KMS-11 (cell line): ENCODE measurements around the gene C5AR1.

Source experiments
- H2AFZ ChIP-seq: fragments of 200-600 bp; sonication (generic); 2 replicates; pipeline ENCODE4 v1.6.1; 2016; ENCODE audit warnings: antibody characterized with exemption, mixed run types, low read depth
- H3K27ac ChIP-seq: fragments of 200-600 bp; sonication (generic); 2 replicates; pipeline ENCODE4 v1.6.1; 2016; ENCODE audit warnings: mild to moderate bottlenecking, mixed run types
- H3K27me3 ChIP-seq: fragments of 200-600 bp; sonication (generic); 2 replicates; pipeline ENCODE4 v1.6.1; 2017; ENCODE audit warnings: mild to moderate bottlenecking, low read depth, mixed run types, moderate library complexity; ENCODE audit not compliant: insufficient read depth
- H3K36me3 ChIP-seq: fragments of 200-600 bp; sonication (generic); 2 replicates; pipeline ENCODE4 v1.6.1; 2017; ENCODE audit warnings: mild to moderate bottlenecking, mixed run types; ENCODE audit not compliant: insufficient read depth
- H3K4me1 ChIP-seq: fragments of 200-600 bp; sonication (generic); 2 replicates; pipeline ENCODE4 v1.6.1; 2016; ENCODE audit warnings: mild to moderate bottlenecking, low read depth, mixed run types; ENCODE audit not compliant: poor library complexity, severe bottlenecking
- H3K4me2 ChIP-seq: fragments of 200-600 bp; sonication (generic); 2 replicates; pipeline ENCODE4 v1.7.0; 2016; ENCODE audit warnings: mild to moderate bottlenecking, mixed run types
- H3K4me3 ChIP-seq: fragments of 200-600 bp; sonication (generic); IDR thresholded peaks from 2 replicates; pipeline ENCODE4 v1.6.1; 2017; ENCODE audit warnings: low read depth, low read length, mixed read lengths; ENCODE audit not compliant: insufficient read depth
- H3K79me2 ChIP-seq: fragments of 200-600 bp; sonication (generic); 2 replicates; pipeline ENCODE4 v1.6.1; 2016; ENCODE audit warnings: low read depth, mixed run types; ENCODE audit not compliant: insufficient read depth
- H3K9ac ChIP-seq: fragments of 200-600 bp; sonication (generic); 2 replicates; pipeline ENCODE4 v1.6.1; 2016; ENCODE audit warnings: mild to moderate bottlenecking, mixed run types
- H4K20me1 ChIP-seq: fragments of 200-600 bp; sonication (generic); 2 replicates; pipeline ENCODE4 v1.6.1; 2016; ENCODE audit warnings: mild to moderate bottlenecking, mixed run types; ENCODE audit not compliant: insufficient read depth
- CTCF ChIP-seq: fragments of 200-600 bp; sonication (generic); conservative IDR thresholded peaks from 2 replicates; pipeline ENCODE4 v1.6.1; 2017; ENCODE audit warnings: low read depth, mild to moderate bottlenecking, antibody characterized with exemption, low read length, moderate library complexity, mixed read lengths

The C5AR1 gene

GRCh38 chr19:47351548-47351947 lies 41.9 kb downstream of the C5AR1 start:
- no peak overlapping the region for H3K4me3 ChIP-seq
- H3K27me3 ChIP-seq: 0 out of 2 replicates have a peak, but pooled peaks cover 4% of the 10 kb centered on the region
- peaks cover 17% of the 10 kb centered on the region for H3K4me1 ChIP-seq
- no peak overlapping the region for H3K9ac ChIP-seq
- peaks cover 20% of the 10 kb centered on the region; the same call in 1 of the 2 replicates for H3K79me2 ChIP-seq
- no peak overlapping the region for H3K4me2 ChIP-seq
- TF ChIP-seq CTCF: no peak
- no peaks in the 10 kb centered on the region for H4K20me1 ChIP-seq
- no peak overlapping the region for H3K27ac ChIP-seq
- H3K36me3 ChIP-seq: peaks cover 10% of the 10 kb centered on the region; the same call in 1 of the 2 replicates
- no peak overlapping the region for H2AFZ ChIP-seq

DNA sequence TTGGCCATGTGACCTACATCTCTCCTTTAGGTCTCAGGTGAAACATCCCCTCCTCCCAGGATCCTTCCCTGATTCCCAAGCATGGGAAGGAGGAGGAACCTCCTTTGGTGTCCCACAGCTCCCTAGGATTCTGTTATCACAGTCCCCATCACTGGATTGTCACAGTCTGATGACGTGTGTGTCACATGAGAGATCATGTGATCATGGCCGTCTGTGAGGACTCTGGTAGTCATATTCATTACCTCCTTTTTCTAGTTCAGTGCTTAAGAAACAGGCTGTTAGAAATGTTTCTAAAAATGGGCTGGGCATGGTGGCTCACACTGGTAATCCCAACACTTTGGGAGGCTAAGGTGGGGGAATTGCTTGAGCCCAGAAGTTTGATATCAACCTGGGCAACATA lies 42.4 kb downstream of the C5AR1 start:
- no peak overlapping the region for H2AFZ ChIP-seq
- H3K79me2 ChIP-seq: peaks cover 20% of the 10 kb centered on the region; the same call in 1 of the 2 replicates
- H3K4me1 ChIP-seq: peaks cover 17% of the 10 kb centered on the region
- no peak overlapping the region for H3K9ac ChIP-seq
- no peak overlapping the region for H3K4me3 ChIP-seq
- H3K4me2 ChIP-seq: no peak overlapping the region
- no peak overlapping the region for H3K27ac ChIP-seq
- no peaks in the 10 kb centered on the region for H3K27me3 ChIP-seq
- peaks cover 15% of the 10 kb centered on the region; the same call in 1 of the 2 replicates for H3K36me3 ChIP-seq
- TF ChIP-seq CTCF: no peak
- H4K20me1 ChIP-seq: no peaks in the 10 kb centered on the region

DNA sequence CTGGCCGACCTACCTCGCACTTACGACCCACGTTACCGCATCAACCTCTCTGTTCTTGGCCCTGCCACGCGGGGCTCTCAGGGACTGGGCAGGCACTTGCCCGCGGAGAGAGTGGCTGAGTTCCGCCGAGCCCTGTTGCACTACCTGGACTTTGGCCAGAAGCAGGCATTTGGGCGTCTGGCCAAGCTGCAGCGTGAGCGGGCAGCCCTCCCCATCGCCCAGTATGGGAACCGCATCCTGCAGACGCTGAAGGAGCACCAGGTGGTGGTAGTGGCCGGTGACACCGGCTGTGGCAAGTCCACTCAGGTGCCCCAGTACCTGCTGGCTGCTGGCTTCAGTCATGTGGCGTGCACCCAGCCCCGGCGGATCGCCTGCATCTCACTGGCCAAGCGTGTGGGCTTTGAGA lies 43.6 kb downstream of the C5AR1 start:
- H3K36me3 ChIP-seq: peaks cover 16% of the 10 kb centered on the region; the same call in 1 of the 2 replicates

GRCh38 chr19:47356900-47357299 lies 47.2 kb downstream of the C5AR1 start:
- Histone ChIP-seq H3K79me2 (no peaks in the 10 kb centered on the region), H3K4me3 (no peak overlapping the region), H4K20me1 (no peaks in the 10 kb centered on the region), H3K36me3 (peaks cover 22% of the 10 kb centered on the region; the same call in 1 of the 2 replicates), H3K27me3 (no peaks in the 10 kb centered on the region), H3K27ac (no peak overlapping the region), H2AFZ (no peak overlapping the region), H3K9ac (no peak overlapping the region), H3K4me2 (no peak overlapping the region), H3K4me1 (no peaks in the 10 kb centered on the region)
- TF ChIP-seq CTCF: no peak

More for the DNA sequence above, 43.6 kb downstream of the C5AR1 start:
- Histone ChIP-seq H3K4me2 (no peak overlapping the region), H3K4me1 (peaks cover 16% of the 10 kb centered on the region), H3K9ac (no peak overlapping the region), H4K20me1 (no peaks in the 10 kb centered on the region), H3K4me3 (no peak overlapping the region), H3K27ac (no peak overlapping the region), H3K79me2 (peaks cover 20% of the 10 kb centered on the region; the same call in 1 of the 2 replicates), H3K27me3 (no peaks in the 10 kb centered on the region), H2AFZ (no peak overlapping the region)
- TF ChIP-seq CTCF: no peak
